ENCODE results near the gene CEP112.
A peak's percentile ranks its signal among the peaks of the same experiment; 100 is the strongest.

The CEP112 gene

GRCh38 chr17:66191593-66192377, at the start of gene CEP112:
Gene CEP112 (minus strand): TSS chr17:66192133.
- peak; percentile 89 for DNase-seq

GRCh38 chr17:66240630-66241029, 48.7 kb upstream of the CEP112 start:
- no peak for DNase-seq

GRCh38 chr17:66240013-66240412, 48.1 kb upstream of the CEP112 start:
- DNase-seq: no peak

GRCh38 chr17:66235377-66235994, 43.6 kb upstream of the CEP112 start:
- DNase-seq: no peak

GRCh38 chr17:66234611-66235010, 42.7 kb upstream of the CEP112 start:
- no peak for DNase-seq

- DNase-seq: no peak
Measured at GRCh38 chr17:66233023-66233753, 41.3 kb upstream of the CEP112 start.

GRCh38 chr17:66230922-66231591, 39.1 kb upstream of the CEP112 start:
- no peak for DNase-seq

GRCh38 chr17:66229783-66230538, 38.0 kb upstream of the CEP112 start:
- no peak for DNase-seq

- no peak for DNase-seq
Measured at GRCh38 chr17:66228887-66229782, 37.2 kb upstream of the CEP112 start, which contains the start of gene APOH. Gene APOH (minus strand): TSS chr17:66229415. CDS start chr17:66229379, 36 bp downstream.

GRCh38 chr17:66227212-66228045, 35.5 kb upstream of the CEP112 start:
- DNase-seq: no peak

GRCh38 chr17:66222798-66223350, 30.9 kb upstream of the CEP112 start:
- no peak for DNase-seq

GRCh38 chr17:66221755-66222530, 30.0 kb upstream of the CEP112 start:
- no peak for DNase-seq

- DNase-seq: no peak
Measured at GRCh38 chr17:66221343-66221742, 29.4 kb upstream of the CEP112 start.

GRCh38 chr17:66220079-66220835, 28.3 kb upstream of the CEP112 start:
- no peak for DNase-seq

GRCh38 chr17:66215529-66215911, 23.6 kb upstream of the CEP112 start:
- DNase-seq: no peak

- DNase-seq: no peak
Measured at GRCh38 chr17:66214884-66215528, 23.1 kb upstream of the CEP112 start.

- no peak for DNase-seq
Measured at GRCh38 chr17:66211047-66211810, 19.3 kb upstream of the CEP112 start.

Data from RPMI8226 (cell line).